A549 treated with Hydrocortisone at 1 μM for 4 hours (cell line): ENCODE measurements around the gene CHSY1. TPM values are rescaled to one million over a fixed set of nuclear protein-coding genes. Genes with fewer than 3 reads are reported as not detected.

ENCODE experiments used
- total RNA-seq: library from RNA; stranded (reverse); fragments of 200-300 nt; extraction: Qiagen RNA extraction; gene quantifications from 5 replicates; pipeline ENCODE4 v1.2.3, GENCODE V29; 2022

The CHSY1 gene, protein sequence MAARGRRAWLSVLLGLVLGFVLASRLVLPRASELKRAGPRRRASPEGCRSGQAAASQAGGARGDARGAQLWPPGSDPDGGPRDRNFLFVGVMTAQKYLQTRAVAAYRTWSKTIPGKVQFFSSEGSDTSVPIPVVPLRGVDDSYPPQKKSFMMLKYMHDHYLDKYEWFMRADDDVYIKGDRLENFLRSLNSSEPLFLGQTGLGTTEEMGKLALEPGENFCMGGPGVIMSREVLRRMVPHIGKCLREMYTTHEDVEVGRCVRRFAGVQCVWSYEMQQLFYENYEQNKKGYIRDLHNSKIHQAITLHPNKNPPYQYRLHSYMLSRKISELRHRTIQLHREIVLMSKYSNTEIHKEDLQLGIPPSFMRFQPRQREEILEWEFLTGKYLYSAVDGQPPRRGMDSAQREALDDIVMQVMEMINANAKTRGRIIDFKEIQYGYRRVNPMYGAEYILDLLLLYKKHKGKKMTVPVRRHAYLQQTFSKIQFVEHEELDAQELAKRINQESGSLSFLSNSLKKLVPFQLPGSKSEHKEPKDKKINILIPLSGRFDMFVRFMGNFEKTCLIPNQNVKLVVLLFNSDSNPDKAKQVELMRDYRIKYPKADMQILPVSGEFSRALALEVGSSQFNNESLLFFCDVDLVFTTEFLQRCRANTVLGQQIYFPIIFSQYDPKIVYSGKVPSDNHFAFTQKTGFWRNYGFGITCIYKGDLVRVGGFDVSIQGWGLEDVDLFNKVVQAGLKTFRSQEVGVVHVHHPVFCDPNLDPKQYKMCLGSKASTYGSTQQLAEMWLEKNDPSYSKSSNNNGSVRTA
- 20.3 to 33.9 TPM (median 24.8 TPM) in 5 replicates for total RNA-seq

DNA sequence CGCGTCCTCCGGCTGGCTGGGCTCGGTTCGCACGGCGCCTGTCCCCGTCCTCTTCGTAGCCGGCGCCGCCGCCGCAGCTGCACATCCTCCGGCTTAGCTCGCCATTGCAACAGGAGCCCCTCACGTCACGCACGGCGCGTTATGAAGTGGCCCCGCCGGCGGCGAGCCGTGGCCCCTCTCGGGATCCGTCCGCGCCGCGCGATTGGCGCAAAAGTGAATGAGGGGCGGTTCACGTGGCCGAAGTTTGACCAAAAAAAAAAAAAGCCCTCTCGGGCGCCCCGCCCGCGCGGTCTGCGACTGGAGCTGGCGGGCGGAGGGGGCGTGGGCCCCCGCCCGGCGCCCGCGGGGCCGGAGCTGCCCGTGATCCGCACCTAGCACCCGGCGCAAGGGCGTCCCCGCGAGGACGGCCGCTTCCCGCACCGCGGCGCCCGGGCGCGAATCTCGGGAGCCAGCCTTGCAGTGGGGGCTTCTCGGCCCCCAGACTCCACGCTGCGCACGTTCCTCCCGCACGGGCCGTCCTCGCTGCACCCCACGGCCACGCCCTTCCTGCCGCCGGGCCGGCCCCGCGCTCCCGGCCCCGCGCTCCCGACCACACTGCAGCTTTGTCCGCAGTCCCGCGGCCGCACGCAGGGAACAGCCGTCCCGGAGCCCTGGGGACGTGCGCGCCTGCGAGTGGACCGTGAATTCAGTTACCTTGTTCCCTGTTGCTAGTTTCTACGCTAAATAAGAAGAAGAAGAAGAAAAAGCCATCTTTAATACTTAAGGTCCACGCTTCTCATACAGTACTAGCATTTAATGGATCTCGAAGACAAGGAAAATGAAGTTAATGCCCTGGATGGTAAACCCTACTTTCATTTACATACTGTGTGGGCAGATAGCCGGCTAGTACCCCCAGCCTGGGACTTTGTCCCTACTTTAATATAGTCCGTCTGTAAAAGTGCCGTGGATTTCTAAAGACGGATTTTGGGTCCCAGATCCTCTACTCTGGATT, at the start of gene CHSY1:
Gene CHSY1, minus strand, starts transcription at position 219 of the 991 bp plus-strand sequence. CDS start 592 bp downstream, outside the sequence.

GRCh38 chr15:101294731-101295606, 43.1 kb upstream of the CHSY1 start, which contains the start of gene SNRPA1:
SNRPA1 (minus strand) TSS chr15:101295248; CDS start chr15:101295178, 70 bp downstream.

DNA sequence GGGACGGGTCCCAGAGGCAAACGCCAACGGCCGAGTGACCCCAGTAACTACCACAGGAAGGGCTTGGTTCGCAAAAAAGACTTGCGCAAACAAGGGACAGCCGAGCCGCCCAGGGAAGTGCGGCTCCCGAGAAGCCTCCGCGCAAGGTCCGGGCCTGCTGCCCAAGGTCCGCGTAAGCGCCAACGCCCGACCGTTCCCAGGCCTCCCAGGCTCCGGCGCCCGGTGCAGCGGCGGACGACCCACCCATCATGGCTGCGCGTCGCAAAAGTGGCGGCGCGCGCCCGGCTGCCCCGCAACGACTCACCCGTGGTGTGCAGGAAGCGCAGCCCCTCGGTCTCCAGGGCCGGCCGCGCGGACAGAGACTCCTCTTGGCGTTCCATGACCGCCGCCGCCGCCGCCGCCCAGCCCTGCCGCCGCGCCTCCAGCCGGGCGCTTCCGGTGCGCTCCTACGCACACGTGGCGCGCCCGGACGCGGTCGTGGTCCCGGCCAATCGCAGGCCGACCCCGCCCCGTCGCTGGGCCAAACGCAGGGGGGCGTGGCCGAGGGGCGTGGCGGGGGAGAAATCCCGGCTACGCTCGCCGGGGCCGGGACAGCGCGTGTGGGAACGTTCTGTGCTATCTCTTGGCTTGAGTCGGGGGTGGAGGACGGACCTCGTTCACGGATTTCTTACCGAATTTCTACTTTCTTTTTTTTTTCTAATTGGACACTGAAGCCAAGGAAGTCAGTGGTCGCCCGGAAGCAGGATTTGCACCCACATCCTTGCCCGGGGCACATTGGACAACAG, 25.4 kb upstream of the CHSY1 start, which contains the start of gene SELENOS:
Gene SELENOS, minus strand, starts transcription at position 448 of the 785 bp plus-strand sequence. Its CDS starts 68 bp downstream, at position 380.

Other genes with a start within 250 kb of the CHSY1 start
- gene SELENOS, start 25.4 kb upstream of the CHSY1 start, total RNA-seq: 165 to 175 TPM (median 168 TPM) in 5 replicates
- gene SNRPA1, start 43.2 kb upstream of the CHSY1 start, total RNA-seq: 110 to 122 TPM (median 117 TPM) in 5 replicates
- 11.5 to 12.9 TPM (median 12.2 TPM) in 5 replicates for gene PCSK6, start 237.7 kb upstream of the CHSY1 start, total RNA-seq